Measurements from ENCODE around the gene MYO3B.
"Not testable (repeated sequence)": the region's sequence is repeated elsewhere in the genome, so short reads cannot be mapped to it uniquely, and the experiment has no call there.

The MYO3B gene

DNA sequence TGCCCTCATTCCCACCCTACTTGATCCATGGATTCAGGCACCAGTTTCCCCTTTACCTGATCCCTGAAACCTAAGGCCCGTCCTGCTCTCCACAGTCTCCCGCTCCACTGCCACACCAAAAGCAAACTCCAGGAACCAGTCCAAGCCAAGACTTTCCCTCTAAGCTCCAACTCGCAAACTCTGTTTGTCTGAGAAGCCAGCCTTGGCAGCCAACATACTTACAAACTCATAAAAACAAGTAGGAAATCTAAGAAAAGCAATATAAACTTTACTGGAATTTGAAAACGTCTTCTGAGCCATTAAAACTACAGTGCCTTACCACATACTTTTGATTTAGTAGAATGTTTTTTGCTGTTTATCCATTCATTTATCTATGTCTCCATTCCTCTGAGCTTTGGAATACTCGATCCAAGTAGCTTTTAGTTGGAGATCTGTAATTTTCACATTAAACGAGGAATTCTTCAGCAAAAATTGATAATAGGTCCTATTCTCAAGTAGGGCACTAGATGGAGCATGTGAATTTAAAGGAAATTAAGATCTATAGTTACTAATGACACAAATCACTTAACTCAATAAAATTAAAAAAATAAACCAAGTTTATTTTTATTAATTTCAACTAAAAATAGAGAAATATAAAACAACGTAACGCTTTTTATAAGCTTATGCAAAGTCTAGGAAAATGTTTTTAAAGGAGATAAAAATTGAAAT is 199.7 kb downstream of the MYO3B start:
- no peak for DNase-seq

- no peak for DNase-seq
Measured at GRCh38 chr2:170380267-170380666, 202.3 kb downstream of the MYO3B start.

DNA sequence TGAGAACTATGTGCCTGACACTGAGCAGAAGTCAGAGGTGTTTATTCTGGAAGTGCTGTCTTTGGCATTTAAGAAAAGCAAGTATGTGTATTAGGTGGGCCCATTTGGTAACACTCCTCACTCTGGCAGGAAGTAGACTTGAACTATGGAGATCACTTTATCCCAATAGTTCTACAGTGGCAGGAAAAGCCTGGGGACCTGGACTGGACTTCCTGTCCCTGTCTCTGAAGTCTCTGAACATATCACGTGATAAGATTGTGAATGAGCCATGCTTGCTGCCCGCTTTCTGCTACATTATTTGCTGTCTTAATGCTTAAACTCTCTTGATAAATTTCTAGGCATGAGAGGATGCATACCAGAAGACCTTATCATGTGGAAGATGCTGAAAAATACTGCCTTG is 203.7 kb downstream of the MYO3B start:
- DNase-seq = no peak

DNA sequence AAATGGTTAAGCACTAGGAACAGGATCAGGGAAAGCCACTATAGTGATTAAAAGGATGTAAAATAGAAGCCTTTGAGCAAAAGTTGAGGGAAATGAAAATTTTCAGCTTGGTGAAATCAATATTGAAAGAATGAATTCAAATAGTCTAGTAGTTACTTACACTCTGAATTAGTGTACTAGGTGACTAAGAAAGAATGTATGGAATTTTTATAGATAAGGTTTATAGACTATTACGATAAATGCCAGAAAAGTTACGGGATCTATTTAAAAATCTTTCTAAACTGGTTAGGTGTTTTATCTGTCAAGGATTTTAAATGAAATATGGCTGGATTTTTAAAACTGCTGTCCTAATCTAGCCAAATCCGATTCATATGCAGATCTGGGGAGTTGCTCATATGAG is 208.6 kb downstream of the MYO3B start:
- DNase-seq = no peak

DNA sequence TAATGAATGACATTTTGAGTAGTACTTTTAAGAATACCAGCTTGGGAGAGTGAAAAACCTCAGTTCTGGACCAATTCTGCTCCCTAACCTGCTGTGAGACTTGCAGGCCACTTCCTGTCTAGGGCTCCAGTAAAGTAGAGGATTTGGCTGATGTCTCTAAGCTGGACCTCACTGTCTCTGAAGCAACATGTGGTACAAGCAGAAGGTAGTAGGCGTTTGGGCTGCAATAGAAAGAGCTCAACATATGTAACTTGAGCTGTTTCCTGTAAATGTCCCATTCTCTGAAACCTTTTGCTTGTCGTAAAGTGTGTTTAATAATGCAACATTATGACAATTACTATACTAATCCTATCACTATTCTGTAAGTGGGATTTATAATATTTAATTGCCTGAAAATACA is 213.1 kb downstream of the MYO3B start:
- DNase-seq = no peak

DNA sequence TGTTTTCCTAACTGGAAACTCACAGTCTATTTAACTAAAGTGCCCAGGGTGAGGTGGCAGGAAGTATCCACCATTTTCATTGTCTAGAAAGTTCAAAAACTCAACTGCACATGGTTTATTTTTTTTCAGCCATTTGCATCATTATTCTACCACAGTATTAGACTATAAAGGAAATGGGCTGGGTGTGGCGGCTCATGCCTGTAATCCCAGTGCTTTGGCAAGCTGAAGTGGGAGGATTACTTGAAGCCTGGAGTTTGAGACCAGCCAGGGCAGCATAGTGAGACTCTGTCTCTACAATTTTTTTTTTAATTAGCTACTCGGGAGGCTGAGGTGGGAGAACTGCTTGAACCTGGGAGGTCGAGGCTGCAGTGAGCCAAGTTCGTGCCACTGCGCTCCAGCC is 213.8 kb downstream of the MYO3B start:
- DNase-seq = no peak

- DNase-seq = no peak
Measured at GRCh38 chr2:170393861-170394498, 216.0 kb downstream of the MYO3B start.

DNA sequence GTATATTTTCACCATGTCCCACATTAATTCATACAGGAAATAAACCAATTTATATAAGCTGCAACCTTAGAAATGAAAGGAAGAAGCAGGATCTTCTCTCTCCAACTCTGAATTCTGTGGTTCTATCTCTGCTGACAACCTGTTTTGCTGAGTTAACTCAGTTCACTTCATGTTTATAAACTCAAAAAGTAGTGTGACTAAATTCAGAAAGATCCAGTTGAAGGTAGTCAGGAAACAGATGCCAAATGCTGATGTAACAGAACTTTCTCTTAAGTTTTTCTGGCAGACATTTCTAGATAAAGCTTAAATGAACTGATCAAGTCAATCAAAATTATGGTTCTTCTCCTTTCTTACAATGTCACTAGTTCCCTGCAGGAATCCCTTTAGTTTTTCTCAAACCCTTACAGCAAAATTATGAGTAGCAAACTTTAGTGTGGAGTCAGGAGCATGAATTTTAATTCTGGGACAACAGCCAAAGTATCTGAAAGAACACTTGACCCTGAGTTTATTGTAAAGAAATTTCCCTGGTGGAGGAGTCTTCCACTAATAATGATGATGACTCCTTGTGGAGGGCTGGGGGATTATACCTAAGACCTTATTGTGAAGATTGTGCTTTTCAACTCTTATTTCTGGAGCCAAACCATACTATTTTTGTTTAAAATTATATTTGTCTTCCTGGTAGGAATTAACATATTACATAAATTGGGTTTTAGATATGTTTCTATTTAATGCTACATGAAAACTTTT is 216.9 kb downstream of the MYO3B start:
- no peak for DNase-seq

DNA sequence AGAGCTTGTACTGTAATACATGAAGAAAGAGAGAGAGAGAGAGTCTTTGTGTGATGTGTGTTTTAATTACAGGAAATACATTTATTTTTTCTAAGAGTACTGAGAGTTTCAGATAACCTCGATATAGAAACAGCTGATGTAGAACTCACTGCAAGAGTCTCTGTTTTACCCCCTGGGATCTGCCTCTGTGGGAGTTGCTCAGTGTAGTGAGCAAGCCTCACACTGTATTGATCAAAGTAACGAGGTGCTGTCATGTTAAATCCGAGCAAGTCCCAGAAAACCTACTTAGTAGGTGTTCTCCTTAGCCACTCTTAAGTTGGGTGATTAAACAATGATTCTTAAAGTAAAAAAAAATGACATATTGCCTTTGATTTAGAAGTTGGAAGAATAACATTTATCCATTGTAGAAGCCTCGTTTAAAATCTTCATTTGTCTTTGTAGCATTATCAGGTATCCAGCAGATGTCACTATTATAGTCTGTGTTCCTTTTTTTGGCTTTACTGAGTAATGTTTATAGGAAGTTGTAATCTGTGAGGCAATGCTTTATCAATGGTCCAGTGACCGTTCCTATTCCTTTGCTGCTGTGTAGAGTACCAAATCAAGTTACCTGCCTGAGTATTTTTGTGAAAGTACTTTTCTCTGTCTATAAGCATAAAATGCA is 219.0 kb downstream of the MYO3B start:
- peak; percentile 10 for DNase-seq

- DNase-seq = no peak
Measured at GRCh38 chr2:170401187-170401586, 223.2 kb downstream of the MYO3B start.

GRCh38 chr2:170404846-170405245 is 226.9 kb downstream of the MYO3B start:
- DNase-seq = no peak

DNA sequence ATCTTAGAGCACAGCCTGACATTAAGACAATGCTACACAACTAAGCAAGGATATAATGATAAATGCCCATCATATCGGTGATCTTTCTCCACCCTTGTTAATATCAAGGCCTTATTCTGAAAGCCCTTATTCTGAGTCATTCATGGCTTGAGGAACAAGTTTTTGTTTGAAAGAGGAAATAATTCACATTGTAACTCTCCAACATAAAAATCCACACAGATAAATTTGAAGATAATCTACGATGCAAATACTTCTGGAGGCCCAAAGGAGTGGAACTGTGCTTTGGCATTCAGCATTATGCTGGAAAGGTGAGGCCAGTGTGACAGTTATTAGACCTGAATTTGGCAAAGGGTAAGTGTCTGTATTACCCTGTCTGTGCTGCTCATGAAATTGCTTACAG is 227.4 kb downstream of the MYO3B start:
- no peak for DNase-seq

- no peak for DNase-seq
Measured at GRCh38 chr2:170408461-170409163, 230.7 kb downstream of the MYO3B start.

- peak; percentile 46 for DNase-seq
Measured at GRCh38 chr2:170409164-170409535, 231.2 kb downstream of the MYO3B start.

- DNase-seq = no peak
Measured at GRCh38 chr2:170411660-170412059, 233.7 kb downstream of the MYO3B start.

GRCh38 chr2:170420961-170421687 is 243.2 kb downstream of the MYO3B start:
- no peak for DNase-seq

DNA sequence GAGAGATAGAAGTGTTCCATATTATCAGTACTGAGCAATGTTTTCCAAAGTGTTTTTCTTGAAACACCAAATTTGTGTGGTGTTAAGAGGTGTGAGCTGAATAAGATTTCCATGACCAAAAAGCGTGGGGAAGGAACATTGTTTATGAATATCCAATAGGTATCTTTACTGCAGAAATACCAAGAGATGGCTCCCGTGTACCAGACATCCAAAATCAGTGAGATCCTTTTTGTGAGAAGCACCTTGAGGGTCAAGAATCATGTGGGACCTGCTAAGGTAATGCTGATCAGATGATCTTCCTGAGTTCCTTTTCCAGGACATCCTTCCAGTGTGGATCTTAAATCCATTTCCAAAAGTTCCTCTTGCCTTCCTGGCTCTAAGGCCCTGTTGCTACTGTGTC is 246.0 kb downstream of the MYO3B start:
- DNase-seq = no peak

- peak; percentile 31 for DNase-seq
Measured at GRCh38 chr2:170425281-170425751, 247.4 kb downstream of the MYO3B start.

DNA sequence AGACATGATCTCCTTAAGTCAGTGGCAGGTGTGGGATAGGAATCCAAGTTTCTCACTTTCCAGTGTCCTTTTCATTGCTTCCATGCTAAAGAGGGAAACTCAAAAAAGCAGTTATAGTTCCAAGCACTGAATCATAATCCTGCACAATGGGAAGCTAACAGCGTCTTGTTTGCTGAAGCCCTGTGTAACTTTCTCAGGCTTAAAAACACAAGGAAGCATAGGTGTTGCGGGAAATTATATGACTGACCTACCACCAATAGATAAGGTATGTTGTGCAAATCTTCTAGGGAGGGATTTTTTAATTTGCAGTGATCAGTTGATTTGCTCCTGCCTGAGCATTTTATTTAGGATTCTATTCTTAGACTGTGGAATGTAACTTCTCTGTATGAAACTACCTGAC is 250.9 kb downstream of the MYO3B start:
- no peak for DNase-seq

- DNase-seq = no peak
Measured at GRCh38 chr2:170432823-170433222, 254.9 kb downstream of the MYO3B start.

GRCh38 chr2:170433448-170433847 is 255.5 kb downstream of the MYO3B start:
- no peak for DNase-seq

- DNase-seq = not testable (repeated sequence)
Measured at GRCh38 chr2:170434396-170434795, 256.4 kb downstream of the MYO3B start.

Data from NCI-H226 (cell line).